ENCODE results near the gene SPECC1L.

DNA sequence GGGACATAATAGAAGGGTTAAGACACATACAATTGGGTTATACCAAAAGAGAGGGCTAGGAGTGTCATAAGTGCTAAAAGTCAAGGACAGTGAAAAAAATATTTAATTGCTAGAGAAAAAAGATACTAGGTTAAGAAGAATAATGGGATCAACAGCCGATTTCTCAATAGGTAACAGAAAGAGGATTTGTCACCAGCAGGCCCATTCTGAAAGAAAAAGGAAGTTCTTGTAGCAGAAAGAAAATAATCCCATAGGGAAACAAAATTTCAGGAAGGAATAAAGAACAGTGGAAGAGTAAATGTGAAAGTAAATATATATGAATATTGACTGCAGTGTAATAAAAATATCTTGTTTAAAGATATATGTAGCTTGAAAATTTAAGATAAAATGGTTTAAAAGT, 113.5 kb downstream of the SPECC1L start:
- TF ChIP-seq, protein P1, sequence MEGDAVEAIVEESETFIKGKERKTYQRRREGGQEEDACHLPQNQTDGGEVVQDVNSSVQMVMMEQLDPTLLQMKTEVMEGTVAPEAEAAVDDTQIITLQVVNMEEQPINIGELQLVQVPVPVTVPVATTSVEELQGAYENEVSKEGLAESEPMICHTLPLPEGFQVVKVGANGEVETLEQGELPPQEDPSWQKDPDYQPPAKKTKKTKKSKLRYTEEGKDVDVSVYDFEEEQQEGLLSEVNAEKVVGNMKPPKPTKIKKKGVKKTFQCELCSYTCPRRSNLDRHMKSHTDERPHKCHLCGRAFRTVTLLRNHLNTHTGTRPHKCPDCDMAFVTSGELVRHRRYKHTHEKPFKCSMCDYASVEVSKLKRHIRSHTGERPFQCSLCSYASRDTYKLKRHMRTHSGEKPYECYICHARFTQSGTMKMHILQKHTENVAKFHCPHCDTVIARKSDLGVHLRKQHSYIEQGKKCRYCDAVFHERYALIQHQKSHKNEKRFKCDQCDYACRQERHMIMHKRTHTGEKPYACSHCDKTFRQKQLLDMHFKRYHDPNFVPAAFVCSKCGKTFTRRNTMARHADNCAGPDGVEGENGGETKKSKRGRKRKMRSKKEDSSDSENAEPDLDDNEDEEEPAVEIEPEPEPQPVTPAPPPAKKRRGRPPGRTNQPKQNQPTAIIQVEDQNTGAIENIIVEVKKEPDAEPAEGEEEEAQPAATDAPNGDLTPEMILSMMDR (IDR thresholded peaks at IDR 0.05) = no peak
- TF ChIP-seq POLR2A (IDR thresholded peaks at IDR 0.05) = no peak

Data from stomach (tissue), 4 donors.